SKM-1 (cell line): ENCODE measurements around the gene RDH13.
"Not testable (repeated sequence)": the region's sequence is repeated elsewhere in the genome, so short reads cannot be mapped to it uniquely, and the experiment has no call there.

Experiments
- DNase-seq: peaks from one replicate; lab custom pipeline; 2025; ENCODE audit not compliant: unreplicated experiment; lab: John Stamatoyannopoulos, UW

Gene RDH13

DNA sequence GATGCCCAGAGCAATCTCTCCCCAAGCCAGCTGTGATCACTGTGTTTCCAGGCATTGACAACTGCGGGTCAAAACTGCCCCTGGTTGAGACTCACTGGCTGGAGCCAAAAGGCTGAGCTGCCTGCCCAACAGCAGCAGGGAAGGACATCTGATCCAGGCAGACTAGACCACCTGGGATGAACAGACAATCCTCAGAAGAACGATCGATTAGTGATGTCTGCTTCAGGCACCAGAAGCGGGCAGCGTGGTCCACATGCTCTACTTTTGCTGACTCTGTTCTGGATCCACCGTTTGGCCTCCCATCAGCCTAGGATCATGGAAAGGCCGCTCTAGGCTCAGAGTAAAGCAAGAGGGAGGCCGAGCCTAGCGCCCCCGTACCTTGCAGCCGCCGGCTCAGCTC lies 15.0 kb downstream of the RDH13 start:
- no peak for DNase-seq

DNA sequence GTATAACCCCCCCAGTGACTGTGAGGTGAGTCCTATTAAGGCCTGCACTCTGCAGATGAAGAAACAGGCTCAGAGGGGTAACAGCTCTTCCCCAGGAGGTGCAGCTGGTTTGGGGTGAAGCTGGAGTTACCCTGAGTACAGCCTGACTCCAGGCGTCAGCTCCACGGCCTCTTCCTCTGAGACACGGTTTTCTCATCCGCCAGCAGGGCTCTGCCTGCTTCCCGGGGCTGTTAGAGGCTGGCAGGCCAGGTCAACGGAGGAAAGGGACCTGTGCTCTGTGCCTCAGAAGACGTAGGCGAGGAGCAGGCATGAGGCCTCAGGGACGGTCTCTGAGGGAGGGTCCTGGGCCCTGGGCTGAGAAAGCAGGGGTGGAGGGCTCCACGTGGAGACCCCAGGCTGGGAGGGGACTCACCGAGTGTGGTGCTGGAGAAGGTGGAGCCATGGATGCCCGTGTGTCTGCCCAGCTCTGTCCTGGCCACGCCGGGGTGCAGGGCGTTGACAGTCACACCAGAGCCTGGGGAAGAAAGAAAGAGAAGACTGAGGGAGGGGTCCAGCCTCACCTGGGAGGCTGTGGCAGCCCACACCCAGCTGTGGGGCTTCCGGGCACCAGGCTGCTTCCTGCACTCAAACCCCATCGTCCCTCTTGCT lies 15.8 kb downstream of the RDH13 start:
- no peak for DNase-seq

DNA sequence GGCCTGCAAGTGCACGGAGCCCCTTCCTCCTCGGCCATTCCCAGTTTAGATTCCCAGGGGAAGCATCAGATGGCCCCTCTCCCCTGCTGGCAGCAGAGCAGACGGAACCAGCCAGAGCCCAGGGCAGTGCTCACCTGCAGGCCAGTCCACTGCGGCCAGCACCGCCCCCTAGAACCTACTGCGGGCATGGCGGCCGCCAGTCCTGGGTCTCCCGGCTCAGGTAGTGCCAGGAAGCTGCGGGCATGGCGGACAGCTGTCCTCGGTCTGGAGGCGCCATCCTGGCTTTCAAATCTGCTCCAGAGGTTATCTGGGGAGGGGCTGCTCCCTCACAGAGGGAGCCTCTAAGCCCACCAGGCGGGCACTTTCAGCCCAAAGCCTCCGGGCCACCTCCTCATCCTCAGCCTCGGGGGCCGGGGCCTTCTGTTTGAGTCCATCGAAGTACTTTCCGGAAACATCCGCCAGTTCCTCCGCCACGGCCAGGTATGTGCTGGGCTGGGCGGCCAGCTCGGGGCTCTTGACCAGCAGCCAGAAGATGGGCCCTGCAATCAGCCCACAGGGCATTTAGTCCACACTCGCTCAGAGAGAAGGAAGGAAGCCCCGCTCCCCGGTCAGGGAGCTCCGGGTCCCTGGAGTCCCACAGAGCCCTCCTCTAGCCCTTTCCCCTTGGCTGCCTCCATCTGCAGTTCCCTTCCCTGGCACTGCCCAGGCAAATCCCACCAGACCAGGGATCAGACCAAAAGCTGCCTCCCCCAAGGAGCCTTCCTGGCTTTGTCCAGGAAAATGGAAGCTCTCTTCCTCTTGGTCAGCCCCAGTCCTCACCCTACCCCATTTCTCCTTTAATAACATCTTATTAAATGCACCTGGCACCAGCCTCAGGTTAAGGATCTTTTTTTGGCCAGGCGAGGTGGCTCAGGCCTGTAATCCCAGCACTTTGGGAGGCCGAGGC lies 17.9 kb downstream of the RDH13 start:
- no peak for DNase-seq

DNA sequence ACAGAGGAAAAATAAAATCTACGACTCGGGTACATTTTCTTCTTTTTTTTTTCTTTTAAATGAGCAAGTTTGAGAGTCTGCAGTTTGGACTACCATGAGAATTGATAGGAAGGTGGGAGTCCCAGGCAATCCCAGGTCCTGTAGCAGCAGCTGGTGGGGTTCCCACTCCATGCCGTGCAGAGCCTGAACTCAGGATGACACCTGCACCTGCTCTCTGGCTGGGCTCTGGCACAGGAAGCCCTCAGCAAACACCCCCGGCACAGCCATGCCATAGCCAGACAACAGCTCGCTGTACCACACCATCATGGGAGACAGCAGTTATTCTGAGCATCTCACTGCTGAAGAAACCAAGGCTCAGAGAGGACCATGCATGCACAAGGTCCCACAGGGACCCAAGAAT lies 18.7 kb downstream of the RDH13 start:
- no peak for DNase-seq

DNA sequence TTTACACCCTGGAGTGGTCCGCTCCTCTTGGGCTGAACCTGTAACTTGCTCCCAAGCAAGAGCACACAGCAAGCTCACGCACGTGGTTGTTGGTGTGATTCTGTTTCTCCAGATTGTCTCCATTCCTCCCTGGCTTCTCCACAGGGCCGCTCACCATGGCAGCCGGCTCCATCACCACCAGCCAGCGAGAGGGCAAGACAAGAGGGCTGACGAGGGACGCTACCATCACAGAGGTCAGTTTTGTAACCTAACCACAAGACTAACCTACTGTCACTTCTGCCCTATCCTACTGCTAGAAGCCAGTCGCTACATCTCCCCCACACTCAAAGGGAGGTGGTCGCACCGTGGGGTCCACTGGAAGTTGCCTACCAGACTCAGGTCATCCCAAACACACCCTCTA lies 20.3 kb downstream of the RDH13 start:
- no peak for DNase-seq

DNA sequence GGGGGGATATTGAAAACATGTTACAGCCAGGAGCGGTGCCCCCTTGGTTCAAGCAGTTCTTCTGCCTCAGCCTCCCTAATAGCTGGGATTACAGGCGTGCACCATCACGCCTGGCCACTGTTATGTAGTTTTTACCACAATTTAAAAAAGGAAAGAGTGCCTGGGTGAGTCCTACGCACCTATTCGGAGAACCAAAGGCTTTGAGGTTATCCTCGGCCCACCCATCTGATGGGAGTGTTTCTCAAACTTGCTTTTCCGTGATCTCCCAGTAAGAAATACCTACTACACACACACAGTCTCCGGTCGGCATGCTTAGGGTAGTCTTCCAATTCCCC lies 20.6 kb downstream of the RDH13 start:
- DNase-seq, result no peak

DNA sequence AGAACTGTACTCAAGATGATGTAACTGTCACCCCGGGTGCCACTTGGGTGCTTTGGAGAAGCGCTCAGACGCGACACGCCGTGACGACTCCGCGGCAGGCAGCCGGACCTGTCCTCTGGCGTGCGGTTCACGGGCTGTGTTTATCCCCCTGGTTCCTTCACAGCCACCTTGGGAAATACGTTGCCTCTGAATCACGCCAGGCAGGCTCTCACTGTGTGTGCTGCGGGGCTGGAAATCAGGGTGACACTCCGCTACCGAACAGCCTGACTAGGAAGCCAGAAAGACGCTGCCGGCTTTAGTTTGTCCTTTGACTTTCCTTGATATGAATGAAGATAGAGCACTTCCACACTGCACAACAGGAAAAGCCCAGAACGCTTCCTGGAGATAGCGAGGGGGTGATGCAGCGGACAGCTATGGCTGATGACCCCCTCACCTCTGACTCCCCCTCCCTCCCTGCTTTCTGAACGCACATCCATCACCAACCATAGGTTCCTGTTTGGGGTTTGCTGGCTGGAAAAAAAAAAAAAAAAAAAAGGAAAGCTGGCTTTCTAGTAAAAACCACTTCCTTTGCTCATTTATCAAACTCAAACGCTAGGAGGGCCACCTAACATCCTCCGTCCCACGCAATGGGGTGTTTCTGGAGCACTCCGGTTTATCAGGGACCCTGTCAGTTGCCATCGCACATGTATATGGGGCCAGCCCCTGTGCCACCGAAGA lies 21.2 kb downstream of the RDH13 start:
- DNase-seq, result no peak

DNA sequence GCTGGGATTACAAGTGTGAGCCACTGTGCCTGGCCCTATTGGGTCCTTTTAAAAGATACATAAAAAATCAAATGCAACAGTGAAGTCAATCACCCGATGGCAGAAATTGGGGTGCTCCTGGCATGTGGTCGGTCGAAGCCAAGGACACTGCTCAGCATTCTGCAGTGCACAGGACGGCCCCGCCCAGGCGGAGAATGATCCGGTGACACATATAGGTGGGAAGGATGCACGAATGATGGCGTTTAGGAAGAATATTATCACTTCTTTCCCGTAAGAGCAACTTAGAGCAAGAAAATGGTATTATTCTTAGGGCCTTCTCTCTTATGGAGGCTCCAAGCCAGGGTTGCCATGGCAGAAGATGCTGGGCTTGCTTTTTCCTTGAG lies 21.7 kb downstream of the RDH13 start:
- no peak for DNase-seq

DNA sequence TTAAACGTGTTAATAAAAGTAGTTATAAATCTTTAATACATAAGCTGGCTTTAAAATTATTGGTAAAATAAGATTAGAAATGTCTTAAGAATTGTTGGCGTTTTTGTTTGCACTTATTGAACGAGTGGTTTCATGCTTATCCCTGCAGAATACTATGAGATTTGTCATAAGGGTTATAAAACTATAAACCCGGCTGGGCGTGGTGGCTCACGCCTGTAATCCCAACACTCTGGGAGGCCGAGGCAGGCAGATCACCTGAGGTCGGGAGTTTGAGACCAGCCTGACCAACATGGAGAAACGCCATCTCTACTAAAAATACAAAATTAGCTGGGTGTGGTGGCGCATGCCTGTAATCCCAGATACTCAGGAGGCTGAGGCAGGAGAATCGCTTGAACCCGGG lies 22.3 kb downstream of the RDH13 start:
- not testable (repeated sequence) for DNase-seq

DNA sequence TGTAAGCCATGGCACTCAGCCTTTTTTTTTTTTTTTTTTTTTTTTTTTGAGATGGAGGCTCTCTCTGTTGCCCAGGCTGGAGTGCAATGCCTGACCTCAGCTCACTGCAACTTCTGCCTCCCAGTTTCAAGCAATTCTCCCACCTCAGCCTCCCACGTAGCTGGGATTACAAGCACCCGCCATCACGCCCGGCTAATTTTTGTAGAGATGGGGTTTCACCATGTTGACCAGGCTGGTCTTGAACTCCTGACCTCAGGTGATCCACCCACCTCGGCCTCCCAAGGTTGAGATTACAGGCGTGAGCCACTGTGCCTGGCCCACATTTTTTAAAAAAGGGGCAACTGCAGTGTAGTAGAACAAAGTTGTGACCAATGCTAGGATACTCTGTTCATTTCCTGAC lies 25.3 kb downstream of the RDH13 start:
- DNase-seq, result not testable (repeated sequence)

DNA sequence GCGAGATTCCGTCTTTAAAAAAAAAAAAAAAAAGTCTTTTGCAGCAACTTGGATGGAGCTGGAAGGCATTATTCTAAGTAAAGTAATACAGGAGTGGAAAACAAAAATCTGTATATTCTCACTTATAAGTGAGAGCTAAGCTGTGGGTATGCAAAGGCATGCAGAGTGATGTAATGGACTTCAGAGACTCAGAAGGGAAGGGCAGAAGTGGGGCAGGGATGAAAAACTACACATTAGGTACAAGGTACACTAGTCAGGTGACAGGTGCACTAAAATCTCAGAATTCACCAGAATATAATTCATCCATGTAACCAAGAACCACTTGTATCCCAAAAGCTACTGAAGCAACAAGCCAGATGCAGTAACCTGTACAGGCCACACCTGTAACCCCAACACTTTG lies 26.9 kb downstream of the RDH13 start:
- no peak for DNase-seq

DNA sequence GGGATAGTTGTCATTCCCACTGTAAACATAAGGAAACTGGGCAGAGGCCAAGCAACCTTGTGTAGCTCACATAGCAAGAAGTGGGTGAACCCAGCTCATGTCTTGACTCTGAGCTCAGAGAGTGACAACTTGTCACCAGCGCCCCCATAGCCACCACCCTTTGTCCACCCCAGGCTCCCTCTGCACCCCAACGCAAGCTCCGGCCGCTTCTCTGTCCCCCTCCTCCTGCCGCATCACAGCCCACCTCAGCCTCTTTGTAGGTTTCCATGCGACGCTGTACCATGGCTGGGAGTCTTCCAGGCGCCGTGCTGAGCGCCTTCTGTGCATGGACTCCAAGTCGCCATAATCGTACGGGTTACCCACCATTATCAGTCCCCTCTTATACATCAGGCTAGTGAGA lies 28.2 kb downstream of the RDH13 start:
- DNase-seq, result no peak

DNA sequence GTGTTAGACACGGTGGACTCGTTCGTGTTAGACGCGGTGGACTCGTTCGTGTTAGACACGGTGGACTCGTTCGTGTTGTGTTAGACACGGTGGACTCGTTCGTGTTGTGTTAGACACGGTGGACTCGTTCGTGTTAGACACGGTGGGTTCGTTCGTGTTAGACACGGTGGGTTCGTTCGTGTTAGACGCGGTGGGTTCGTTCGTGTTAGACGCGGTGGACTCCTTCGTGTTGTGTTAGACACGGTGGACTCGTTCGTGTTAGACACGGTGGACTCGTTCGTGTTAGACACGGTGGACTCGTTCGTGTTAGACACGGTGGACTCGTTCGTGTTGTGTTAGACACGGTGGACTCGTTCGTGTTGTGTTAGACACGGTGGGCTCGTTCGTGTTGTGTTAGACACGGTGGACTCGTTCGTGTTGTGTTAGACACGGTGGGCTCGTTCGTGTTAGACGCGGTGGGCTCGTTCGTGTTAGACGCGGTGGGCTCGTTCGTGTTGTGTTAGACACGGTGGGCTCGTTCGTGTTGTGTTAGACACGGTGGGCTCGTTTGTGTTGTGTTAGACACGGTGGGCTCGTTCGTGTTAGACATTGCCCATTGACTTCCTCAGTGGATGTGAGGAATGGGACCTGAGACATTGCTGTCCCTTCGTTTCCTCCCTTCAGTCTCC lies 29.8 kb downstream of the RDH13 start:
- DNase-seq, result not testable (repeated sequence)

DNA sequence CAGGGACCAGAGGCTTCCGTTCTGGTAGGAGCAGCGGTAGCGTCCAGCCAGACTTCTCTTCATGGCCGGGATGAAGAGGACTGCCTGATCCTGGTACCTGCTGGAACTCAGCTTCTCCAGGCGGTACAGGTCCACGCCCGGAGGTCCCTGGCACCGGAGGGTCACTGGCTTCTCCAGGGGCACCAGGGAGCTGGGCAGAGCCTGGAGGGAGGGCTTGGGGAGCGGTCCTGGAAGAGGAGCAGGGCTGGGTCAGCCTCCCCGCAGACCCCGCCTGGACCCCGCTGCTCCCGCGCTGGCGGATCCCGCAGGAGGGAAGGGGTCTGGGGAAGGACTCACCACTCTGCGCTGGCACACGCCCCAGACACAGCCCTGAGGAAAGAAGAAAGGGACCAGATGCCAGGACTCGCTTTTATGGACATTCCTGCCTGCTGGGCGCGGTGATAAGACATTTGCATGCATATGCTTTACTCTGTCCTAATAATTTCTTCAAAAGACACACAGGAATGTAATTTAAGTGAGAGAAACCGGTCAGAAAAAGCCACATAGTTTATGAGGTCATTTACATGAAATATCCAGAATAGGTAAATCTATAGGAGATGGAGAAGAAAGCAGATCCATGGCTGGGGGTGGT lies 30.7 kb downstream of the RDH13 start:
- no peak for DNase-seq

DNA sequence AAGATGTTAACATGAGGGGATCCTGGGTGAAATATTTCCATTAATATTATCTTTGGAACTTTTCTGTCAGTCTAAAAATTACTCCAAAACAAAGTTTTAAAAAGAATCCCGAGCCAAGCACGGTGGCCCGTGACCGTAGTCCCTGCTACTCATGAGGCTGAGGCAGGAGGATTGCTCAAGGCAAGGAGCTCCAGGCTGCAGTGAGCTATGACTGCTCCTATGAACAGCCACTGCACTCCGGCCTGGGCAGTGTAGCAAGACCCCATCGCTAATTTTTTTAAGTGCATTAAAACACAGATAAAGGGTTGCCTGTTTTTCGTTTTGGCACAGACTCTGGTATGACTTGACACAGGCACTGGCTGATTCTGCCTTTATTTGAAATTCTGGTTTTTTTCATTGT lies 31.8 kb downstream of the RDH13 start:
- no peak for DNase-seq

DNA sequence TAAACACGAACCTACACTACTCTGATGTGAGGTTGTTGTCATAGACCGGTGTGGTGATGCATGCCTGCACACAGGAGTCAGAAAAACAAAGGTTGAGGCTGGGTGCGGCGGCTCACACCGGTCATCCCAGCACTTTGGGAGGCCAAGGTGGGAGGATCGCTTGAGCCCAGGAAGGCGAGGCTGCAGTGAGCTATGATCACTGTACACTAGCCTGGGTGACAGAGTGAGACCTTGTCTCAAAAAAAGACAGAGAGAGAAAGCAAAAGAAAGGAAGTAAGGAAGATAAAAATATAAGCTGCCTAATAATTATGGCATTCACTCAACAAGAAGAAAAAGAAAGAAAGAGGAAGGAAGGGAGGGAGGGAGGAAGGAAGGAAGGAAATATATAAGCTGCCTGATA lies 34.2 kb downstream of the RDH13 start:
- no peak for DNase-seq

DNA sequence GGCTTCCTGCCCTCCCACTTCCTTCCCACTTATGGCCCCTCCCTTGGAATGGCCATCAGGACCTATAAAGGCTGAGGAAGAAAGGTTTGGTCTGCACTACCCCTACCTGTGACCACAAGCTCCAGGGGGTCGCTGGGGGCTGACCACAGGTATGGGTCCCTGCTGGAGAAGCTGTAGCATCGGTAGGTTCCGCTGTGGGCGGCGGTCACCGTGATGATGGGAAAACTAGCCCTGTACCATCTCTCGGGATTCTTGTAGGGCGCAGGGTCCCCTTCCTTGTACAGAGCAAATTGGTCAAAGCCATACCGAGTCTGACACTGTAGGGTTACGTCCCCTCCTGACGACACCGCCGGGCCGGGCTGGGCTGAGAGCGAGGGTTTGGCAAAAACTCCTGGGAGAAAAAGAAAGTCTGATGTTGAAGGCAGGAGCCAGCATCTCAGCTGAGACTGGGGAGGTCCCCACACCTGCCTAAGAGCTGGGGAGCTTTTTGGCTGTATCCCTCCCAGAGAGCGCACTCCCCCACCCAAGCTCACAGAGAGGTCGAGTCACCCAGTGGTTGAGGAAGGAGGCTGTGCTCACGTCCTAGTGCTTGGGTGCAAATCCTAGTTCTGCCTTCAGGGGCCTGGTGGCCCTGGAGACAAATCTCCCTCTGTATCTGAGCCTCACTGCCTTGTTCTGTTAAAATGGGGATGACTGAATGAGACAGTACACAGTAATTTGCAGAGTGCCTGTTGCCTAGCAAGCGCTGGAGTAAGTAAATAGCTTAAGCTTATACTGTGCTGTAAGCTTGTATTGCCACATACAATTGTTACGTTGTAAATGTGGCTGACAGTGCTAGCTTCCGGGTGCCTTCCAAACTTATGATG lies 35.2 kb downstream of the RDH13 start:
- DNase-seq, result no peak

DNA sequence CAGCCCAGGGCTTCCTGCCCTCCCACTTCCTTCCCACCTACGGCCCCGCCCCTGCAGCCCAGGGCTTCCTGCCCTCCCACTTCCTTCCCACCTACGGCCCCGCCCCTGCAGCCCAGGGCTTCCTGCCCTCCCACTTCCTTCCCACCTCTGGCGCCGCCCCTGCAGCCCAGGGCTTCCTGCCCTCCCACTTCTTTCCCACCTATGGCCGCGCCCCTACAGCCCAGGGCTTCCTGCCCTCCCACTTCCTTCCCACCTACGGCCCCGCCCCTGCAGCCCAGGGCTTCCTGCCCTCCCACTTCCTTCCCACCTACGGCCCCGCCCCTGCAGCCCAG lies 35.8 kb downstream of the RDH13 start:
- DNase-seq, result not testable (repeated sequence)

DNA sequence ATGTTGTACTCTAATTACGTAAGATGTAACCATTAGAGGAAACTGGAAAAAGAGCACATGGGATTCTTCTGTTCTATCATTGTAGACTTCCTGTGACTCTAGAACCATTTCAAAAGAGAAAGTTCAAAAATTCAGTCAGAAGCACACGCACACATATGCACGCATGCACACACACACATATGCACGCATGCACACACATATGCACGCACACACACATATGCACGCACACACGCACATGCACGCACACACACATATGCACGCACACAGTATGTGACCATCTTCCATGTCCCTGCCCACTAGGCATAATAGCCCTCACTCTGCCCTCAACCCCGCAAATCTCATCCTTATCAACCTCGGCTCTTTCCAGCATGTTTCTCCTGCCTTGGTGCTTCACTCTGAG lies 38.8 kb downstream of the RDH13 start:
- DNase-seq, result no peak

DNA sequence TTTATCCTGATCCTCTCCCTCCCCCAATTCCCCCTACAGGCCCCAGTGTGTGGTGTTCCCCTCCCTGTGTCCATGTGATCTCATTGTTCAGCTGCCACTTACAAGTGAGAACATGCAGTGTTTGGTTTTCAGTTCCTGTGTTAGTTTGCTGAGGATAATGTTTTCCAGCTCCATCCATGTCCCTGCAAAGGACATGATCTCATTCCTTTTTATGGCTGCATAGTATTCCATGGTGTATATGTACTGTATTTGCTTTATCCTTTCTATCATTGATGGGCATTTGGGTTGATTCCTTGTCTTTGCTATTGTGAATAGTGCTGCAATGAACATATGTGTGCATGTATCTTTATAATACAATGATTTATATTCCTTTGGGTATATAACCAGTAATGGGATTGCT lies 42.6 kb downstream of the RDH13 start:
- DNase-seq, result not testable (repeated sequence)
